GM19043 (cell line): Measurements from ENCODE around the gene MALRD1.

Experiments used
- ATAC-seq: cut with Tn5 transposase; IDR thresholded peaks from one replicate; pipeline ENCODE4 v1.9.1; 2021; ENCODE audit warnings: low read depth; ENCODE audit not compliant: unreplicated experiment

The MALRD1 gene

DNA sequence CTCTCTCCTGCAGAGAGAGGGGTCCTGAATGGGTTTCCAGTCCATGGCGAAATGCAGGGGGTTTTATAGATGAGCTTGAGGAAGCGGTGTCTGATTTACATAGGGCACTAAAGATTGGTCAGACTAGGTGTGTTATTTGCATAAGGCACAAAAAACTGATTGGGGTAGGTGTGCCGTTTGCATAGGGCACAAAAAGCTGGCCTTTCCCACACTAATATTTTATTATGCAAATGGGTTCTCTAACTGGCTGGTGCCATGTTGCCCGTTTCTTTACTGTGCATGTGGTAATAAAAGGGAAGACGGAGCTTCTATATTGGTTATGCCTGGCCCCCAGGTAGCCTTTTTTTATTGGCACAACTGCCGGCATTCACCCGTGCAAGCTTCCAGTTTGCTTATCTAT is 50.2 kb downstream of the MALRD1 start:
- no peak for ATAC-seq

DNA sequence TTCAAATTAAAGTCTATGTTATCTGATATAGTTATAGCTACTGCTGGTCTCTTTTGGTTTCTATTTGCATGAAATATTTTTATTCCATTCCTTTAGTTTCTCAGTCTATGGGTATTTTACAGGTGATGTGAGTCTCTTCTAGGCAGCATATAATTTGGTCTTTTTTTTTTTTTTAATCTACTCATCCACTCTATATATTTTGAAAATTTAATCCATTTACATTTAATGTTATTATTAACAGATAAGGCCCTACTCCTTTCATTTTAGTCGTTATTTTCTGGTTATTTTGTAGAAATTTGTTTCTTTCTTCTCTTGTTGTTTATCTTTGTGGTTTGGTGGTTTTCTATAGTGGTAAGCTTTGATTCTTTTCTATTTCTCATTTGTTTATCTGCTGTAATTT is 58.8 kb downstream of the MALRD1 start:
- ATAC-seq, result no peak

DNA sequence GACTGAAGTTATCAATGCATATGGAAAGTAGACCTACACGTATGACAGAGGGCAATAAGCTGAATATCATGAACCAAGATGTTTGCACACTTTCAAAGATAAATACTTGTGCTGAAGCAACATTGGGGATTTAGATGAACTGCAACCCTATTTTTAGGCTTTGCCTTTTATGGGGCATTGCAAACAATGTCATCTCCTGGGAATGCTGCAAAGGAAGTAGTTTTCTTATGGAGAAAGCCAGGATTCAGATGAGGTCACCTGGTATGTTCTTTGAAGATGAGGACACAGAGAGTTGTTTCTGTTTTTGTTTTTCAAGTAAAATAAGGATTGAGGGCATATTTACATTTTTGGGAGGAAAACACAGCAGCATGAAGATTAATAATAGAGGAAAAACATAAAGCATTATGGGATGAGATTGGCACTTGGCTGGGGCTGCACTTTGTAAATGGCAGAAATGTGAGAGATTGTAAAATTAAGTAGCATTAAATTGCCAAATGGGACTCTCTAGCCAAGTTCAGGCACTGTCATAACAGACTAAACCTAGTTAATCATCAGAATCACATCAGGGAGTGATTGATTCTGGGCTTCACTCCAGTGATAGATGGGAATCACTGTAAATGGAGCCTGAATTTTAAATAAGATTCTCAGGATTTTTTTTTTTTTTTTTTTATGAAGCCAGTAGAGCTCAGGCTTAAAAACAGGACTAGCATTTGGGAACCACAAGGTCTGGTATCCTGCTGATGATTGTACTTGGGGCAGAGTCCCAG is 63.1 kb downstream of the MALRD1 start:
- ATAC-seq, result no peak

DNA sequence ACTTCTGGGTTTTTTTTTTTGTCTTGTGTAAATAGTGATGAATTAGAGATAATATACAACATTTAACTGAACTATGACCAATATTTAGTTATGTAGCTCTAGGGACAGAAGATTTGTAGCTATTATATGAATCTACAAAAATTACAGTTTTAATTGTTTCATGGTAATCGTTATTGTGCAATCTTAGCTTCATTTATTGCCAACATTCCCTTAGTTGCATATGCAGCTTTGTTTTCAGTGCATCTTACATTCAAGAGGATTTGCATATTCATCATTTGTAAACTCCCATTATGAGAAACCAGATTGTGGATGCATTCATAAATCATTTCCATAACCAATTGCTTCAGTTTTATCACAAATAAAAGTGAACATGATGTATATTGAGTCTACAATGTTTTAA is 68.8 kb downstream of the MALRD1 start:
- no peak for ATAC-seq

DNA sequence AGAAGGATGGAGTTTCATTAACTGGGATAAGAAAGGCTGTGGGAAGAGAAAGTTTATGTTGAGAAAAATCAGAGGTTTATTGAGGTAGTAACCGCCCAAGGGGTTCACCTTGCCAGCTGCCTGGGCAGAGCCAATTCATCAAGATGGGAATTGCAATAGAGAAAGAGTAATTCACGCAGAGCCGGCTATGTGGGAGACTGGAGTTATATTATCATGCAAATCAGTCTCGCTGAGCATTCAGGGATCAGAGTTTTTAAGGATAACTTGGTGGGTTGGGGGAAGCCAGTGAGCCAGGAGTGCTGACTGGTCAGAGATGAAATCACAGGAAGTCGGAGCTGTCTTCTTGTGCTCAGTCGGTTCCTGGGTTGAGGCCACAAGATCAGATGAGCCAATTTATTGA is 70.6 kb downstream of the MALRD1 start:
- ATAC-seq, result no peak

DNA sequence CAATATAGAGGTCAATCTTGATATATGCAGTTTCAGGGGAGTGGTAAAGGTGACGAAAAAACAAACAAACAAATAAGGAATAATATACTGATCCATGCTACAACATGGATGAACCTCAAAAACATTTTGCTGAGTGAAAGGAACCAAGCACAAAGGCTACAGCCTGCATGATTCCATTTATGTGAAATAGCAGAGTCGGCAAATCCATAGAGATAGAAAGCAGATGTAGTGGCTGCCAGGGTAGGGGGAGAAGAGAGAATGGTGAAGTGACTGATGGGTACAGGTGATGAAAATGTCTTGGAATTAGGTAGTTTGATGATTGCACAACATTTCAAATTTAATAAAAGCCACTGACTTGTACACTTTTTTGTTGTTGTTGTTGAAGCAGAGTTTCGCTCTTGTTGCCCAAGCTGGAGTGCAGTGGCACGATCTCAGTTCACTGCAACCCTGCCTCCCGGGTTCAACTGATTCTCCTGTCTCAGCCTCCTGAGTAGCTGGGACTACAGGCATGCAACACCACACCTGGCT is 71.8 kb downstream of the MALRD1 start:
- no peak for ATAC-seq

DNA sequence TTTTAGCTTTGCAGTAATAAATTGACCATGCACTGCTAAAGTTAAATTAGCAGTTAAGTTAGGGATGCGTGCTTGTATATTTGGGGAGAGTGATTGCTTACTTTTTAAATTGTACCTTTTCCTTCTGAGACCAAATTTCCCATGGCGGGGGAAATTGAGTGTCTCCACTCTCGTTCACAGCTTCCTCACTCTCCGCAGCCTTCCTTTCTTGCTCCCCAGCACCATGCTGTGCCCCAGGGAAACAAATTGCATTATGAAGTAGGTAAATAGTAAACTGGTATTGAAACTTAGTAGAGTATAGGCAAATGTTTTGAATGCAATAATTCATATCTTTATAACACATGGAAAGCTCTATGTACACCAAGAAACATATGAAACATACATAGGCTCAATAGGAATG is 85.4 kb downstream of the MALRD1 start:
- ATAC-seq, result no peak

DNA sequence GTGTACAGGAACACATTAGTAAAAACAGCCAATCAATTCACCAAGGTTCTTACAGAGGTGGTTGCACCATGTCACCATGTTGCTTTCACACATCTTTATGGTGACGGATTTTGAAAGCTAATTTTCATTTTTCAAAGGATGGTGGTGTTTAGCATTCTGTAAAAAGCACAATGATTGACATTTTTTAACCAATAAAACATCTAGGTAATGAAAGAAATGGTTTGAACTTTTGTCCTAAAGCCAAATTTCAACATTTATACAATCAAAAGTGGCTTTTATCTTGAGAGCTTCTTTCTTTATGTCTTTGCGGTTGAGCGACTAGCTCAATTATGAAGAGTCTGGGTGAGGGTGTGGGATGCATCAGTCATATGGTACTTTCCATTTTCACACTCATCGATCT is 94.4 kb downstream of the MALRD1 start:
- no peak for ATAC-seq

DNA sequence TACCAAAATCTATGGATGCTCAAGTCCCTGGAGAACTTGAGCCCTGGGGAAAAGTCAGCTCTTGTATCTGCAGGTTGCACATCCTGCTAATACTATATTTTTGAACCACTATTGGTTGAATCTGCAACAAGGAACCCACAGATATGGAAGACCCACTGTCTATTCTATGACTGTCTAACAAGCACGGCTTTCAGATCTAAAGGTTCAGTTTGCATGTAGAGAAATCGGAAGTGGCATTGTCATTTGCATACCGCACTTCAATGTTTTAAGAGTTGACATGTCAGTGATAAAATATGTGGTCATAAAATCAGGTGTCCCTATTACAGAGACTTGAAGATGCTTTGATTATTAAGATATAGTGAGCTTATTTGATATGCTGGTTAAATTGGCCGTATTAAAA is 95.6 kb downstream of the MALRD1 start:
- ATAC-seq, result no peak

DNA sequence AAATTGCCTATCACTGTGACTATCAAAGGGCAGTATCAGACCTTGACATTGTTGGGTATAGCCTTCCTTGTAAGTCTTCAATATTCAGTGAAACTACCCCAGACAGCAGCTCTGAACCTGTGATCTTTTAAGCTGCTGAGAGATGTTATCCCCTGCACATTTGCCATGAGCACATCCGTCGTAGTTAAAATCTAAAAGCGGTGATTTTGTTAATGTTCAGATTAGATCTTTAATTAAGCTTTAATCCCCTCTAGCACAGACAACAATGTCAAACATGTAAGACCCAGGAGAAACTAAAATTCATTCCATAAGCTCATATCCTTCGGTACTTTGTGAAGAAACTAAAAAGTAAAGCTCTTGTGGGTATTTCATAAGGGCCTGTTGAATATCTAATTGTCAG is 105.8 kb downstream of the MALRD1 start:
- no peak for ATAC-seq

DNA sequence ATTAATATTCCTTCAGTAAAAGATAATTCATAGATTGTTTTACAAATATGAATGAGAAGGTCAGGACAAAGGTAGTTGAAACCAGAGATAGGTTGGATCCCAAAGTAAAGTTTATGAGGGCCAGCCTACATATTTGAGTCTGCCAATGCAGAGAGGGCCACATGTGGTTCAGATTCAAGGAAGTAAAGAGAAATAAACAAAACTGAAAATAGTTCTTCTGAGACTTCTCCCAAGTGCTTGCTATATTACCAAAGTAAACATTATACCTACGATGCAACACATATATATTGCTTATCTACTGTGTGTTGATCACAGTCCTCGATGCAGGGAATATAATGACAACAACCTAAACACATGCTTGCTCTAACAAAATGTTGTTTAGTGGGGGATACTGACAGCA is 109.8 kb downstream of the MALRD1 start:
- no peak for ATAC-seq

DNA sequence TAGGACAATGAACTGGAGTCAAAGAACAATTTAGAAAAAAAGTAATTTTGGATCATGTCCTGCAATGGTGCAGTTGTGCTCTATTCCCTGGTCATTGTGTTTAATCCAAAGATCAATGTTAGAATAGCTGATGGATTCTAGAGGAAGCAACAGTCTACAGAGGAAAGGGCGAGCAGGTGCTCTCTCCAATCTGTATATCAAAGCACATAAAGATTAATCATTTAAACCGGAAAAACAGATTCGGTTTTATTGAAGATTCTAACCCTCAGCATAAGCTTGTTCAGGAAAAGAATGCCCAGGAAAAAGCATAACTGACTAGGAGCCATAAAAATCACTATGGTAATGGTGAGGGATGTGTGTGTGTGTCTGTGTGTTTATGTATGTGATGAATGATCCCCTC is 110.3 kb downstream of the MALRD1 start:
- no peak for ATAC-seq

DNA sequence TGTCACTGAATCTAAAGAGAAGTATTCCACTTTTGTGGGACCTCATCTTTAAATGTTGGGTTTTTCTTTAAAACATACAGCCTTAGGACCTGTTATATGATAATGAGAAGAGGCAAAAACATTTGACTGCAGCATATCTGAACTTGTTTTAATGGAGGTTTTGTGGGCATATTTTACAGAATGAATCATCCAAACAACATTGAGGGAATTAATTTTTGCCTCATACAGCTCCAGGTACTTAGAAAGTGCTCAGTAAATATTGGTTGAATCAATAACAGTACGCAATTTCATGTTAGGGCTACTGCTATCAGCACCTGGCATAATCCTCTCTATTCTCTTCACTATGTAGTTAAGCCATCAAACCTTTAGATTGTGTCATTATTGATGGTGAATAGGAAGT is 115.9 kb downstream of the MALRD1 start:
- no peak for ATAC-seq

DNA sequence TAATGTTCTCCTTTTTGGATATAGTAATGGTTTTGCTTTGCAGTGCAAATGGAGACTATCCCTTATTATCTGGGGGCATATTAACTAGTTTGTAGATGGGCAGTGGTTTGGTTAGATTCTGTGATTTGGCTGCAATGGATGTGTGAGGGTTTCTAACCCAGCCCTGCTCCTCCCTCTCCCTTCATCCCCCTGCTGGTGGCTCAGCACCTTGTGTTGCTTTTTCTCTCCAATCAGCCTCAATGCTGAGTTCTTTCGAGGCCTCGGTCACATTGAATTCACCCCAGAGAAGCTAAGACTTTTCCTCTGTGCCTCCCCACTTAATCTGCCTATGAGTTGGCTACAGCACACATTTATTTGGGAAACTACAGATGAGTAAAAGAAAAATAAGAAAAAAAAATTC is 120.0 kb downstream of the MALRD1 start:
- ATAC-seq, result no peak

DNA sequence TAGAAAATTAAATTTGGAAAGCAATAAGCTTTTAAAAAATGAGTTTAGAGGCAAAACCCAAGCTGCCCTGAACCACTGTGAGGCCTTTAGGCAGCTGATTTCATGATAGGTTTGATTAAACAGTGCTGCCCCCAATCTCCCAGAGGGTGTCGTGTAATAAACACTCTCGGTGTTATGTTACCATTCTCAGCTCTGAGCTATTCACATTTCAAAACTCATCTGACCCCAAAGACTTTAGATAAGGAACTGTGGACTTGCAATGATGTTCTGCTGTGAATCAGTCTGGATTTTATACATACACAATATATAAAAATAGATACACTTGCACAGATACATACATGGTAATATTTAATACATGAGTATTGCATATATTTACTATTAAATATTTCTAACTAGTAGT is 120.4 kb downstream of the MALRD1 start:
- no peak for ATAC-seq

DNA sequence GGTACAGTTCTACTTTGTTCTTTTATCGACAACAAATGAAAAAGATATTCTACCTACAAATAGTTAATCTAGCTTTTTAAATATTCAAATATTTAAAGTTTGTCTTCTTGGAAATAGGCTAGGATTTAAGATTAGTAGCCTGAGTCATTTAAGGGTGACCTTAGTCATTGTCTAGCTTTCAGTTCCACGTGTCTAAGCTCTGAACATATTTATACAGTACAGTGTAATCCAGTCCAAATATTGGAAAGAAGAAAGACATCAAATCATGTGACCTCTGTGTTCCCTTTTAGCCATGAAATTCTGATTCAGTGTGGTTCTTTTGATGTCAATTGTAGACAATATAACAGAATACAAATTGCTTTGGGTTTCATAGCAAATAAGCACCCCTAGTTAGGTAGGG is 121.1 kb downstream of the MALRD1 start:
- no peak for ATAC-seq

DNA sequence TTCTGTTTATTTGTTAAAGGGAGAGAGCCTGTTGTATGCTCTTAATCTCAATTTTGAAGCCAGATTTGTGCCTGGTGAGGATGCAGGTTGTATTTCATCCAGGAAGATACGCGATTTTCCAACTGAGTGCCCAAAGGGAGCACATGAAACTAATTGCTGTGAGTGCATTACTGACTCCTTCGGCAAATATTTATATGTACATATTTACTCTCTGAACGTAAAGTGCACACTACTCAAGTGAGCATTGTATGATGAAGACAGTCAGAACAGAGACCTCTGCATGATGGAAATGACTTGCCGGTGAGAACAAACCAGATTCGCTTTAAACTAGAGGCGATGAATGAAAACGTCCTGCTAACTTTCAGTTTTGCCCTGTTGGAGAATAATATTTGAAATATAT is 130.1 kb downstream of the MALRD1 start:
- no peak for ATAC-seq

DNA sequence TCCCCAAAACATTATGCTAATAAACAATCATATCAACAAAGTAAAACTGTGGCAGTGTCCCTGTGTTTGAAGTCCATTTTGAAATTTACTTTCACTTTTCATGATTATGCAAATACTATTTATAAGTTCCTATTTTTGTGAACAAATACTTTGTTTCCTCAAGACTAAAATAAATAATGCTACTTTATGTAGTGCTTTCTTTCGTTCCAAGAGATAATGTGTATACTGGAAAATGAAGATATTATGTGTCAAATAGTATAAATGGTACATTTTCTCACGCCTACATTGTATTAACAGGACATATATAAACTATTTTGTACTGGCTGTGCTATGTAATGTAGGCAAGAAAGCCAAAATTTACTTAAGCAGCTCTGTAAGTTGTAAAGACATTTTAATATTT is 136.3 kb downstream of the MALRD1 start:
- no peak for ATAC-seq

DNA sequence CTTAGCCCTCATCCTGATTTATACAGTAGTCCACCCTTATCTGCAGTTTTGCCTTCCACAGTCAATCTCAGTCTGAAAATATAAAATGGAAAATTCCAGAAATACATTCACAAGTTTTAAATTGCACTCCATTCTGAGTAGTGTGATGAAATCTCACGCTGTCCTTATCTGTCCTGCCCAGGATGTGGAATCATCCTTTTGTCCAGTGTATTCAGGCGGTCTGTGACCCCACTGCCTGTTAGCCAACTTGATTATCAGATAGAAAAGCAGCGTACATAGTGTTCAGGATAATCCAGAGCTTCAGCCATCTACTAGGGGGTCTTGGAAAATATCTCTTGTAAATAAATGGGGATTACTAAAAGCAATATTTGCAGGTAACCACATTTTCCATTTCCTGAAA is 146.3 kb downstream of the MALRD1 start:
- ATAC-seq, result no peak

DNA sequence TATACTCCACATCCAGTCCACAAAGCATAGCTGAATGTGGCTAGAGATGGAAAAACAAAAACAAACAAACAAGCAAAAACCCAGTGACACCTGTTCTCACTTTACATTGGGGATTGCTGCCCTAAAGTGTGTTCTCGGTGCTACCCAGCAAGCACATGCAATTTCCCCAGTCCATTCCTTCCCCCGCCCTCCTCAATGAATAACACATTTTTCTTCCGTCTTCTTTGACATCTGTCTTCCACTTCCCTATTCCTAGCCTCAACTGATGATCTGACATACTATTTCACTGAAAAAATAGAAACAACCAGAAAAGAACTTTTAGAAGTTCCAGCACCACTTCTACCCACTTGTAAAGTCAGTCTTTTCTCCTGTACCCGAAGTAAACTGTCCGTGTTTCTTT is 147.1 kb downstream of the MALRD1 start:
- ATAC-seq, result no peak

DNA sequence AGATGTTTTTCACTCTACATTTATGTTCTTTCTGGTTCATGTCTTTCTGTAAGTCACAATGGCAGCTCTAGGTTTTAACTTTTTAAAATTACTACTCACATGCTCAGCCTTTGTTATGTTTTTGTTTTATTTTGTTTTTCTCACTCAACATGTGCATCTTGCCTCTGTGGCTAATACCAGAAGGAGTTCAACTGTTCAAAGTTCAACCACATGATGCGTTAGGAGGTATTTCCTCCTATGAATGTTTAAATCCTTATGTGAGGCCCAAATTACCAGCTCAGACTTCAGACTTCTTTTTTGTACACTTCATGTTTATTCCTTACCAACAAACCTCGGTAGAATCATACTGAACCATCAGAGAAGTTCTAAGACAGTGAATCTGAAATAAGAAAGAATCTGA is 151.6 kb downstream of the MALRD1 start:
- no peak for ATAC-seq

DNA sequence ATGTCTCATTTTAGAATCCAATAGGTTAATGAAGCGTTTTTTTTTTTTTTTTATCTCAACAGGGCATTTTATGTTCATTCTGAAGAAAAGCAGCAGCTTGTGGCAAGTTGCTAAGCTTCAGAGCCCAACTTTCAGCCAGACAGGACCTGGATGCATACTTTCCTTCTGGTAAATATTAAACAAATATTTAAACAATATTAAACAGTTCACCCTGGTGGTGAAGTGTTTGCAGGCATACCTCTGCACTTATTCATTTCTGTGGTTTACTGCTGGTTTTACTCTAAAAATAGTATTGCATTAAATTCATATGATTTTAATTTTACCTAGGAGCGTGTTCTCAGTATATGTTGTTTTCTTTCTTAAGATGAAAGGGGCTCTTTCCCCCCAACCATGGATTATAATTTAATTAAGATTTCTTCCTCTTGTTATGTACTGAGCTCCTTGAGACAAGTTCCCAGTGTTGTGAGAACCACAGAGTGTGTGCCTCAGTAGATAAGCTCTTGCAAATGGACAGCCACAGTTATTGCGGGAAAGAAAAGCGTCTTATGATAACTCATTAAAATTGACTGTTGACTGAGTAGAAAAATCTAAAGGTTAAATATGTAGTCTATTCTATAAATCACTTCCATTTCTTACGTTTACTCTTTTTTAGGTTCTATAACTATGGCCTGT is 155.8 kb downstream of the MALRD1 start:
- no peak for ATAC-seq
